Activated gamma-delta T cell (primary cell): ENCODE data around the gene ATOSB.
A peak's percentile ranks its signal among the peaks of the same experiment; 100 is the strongest.

Experiments
- DNase-seq: peaks from one replicate; lab custom pipeline; 2025; lab: John Stamatoyannopoulos, UW

Gene ATOSB

DNA sequence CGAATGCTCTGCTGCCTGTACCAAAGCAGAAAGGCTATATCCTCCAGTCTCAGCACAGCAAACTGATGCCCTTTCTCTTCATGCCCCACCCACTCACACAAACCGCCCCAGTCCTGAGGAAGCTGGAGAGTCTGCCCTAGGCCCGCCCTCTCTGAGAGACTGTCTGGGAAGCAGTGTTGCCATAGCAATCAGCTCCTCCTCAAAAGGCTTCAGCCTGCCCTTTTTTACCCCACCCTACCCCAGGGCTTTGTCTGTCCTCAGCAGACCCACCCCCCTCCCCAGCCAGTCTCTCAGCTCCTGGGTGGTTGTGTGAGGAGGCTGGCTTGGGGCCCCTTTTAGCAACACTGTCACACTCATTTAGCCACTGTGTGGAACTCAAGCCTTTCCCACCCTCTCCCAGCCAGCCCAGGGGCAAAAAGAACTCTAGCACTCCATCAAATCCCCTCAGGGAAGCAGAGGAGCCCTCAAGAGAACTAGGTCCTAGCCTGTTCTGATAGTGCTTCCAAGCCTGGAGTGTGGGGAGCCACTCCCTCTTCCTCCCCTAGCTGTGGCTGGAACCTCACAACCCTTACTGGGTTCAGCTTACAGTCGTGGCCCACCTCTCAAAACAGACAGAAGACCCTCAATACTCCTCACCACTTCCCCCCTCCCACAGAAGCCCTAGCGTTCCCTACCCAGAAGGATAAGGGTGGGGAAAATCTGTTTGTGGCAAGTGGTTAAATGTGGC, 1.4 kb downstream of the ATOSB start:
- DNase-seq, result no peak

DNA sequence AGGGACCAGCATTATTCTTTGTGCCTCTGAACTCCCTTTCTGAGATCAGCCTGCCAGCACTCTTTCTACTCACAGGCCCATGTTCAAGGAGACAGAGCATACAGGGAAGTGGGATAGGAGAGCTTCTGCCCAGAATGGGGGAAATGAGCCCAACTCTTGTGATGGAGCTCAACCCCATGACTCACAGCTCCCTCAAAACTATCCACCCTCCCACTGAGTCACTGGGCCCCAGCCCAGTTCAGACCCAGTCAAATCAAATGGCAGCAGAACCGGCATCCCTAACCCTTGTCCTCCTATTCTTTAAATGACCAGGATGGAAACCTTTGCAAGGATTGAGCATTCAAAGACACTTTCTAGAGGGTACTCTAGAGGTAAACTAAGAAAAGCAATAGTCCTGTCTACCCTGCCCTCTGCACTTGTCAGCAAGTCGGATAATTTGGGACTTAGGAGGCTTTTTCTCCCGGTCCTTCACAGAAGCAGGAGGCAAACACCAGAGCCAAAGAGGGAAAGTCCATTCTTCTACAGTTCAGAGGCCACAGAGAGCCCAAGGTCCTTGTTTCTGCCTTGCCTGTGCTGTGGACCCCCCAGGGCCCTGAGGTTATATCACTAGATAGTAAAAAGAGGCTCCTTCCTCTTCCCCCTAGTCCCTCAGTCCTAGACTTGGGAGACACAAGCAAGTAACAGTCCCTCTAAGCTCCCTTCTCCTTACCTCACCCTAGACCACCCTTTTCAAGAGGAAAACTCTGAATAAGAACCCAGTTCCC, 3.2 kb downstream of the ATOSB start:
- DNase-seq, result no peak

DNA sequence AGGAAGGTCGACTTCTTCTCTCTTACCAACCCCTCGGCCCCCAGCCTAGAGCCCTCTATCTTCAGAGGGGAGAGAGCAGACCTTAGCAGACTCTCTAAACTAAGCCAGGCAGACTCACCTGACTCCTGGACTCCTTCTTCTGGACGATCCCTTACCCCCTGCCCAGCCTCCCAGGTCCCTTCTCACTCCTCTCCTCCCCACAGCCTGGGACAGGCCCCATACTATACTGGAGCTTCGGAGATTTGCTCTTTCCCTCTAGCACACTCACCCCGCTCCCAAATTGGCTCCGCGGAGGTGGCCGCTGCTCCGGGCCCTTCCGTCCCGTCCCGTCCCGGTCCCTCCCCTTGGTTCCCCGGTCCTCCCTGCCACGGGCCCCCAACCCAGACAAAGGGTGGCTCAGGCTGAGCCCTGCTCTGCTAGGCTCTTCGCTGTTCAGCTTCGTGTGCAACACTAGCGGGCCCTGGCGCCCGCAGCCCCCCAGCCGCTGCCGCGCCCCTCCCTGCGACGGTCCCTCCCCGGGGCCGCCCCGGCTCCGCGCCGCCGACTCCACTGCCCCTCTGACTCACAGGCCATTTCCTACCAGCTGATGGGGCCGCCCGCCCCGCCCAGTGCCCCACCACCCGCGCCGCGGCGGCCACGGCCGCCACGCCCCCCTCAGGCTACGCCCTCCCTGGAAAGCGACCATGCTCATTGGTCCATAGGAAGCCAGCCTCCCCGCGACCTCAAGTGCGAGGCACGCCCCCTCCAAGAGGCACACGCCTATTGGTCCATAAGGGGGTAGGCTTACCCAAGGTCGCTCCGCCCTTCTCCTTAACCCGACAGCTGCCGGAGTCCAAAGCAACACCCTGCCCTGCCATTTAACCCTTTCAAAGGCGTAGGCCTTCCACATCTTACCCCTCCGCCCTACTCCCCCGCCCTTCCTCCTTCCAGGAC, 4.4 kb downstream of the ATOSB start:
- peak; percentile 93 for DNase-seq

DNA sequence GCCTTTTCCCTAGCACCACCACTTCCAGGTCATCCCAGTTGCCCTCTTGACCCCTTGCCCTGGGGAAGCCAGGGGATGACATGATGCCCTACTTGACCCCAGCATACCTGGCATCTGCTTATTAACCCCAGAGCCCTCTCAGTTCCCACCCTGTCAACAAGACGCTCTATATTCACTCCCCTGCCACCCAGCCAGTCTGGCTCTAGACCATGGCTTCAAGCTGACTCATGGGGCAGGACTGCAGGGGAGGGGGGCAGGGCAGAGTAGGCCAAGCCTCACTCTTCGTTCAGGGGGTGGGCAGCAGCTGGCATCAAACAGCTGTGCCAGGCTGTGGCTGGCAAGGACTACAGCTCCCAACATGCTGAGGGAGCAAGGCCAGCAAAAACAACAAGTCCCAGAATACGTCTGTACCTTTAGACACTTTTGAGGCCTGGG, 5.3 kb downstream of the ATOSB start:
- DNase-seq, result no peak

DNA sequence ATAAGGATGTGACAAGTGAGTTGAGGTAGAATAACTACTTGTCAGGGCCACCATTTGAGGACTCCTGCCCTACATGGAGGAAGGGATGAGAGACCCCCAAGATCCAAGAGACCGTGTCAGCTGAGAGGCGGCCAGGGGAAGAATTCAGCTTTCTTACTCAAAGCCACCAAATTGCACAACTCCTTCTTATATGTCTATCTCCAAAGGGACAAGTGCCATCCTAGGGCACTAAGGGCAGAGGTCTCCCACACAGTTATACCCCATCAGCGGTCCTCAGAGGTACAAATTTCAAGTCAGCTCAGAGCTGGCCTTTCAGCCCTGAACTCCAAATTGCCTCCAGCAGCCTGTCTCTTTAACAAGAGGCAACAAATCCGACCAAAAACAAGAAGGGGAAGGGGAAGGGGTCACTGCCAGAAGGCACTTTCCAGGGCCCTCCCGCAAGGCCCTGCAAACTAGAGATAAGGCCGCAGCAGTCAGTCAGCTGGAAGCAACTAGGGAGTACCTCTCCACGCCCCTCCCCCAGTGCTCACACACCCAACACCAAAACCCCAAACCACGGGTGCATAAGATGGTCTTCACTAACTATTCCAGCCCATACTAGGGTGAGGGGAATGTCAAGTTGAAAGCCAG, 6.6 kb downstream of the ATOSB start:
- DNase-seq, result no peak

DNA sequence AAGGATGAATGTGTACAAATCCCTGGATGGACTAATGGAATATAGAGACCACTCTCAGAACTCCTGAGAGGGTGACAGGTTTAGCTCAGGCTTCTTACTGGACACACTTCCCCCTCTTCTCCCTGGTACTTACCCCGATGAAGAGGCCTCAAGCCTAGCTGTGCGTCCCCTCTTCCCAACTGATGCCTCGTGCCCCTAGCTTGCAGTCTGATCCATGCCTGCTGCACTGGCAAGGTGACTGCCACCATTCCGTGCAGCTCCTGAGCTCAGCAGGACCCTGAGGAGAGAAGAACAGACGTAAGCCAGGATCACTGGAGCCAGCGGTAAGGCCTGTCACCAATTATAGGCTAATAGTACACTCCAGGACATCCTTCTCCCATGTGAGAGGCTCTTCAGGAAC, 7.2 kb downstream of the ATOSB start:
- DNase-seq, result no peak

DNA sequence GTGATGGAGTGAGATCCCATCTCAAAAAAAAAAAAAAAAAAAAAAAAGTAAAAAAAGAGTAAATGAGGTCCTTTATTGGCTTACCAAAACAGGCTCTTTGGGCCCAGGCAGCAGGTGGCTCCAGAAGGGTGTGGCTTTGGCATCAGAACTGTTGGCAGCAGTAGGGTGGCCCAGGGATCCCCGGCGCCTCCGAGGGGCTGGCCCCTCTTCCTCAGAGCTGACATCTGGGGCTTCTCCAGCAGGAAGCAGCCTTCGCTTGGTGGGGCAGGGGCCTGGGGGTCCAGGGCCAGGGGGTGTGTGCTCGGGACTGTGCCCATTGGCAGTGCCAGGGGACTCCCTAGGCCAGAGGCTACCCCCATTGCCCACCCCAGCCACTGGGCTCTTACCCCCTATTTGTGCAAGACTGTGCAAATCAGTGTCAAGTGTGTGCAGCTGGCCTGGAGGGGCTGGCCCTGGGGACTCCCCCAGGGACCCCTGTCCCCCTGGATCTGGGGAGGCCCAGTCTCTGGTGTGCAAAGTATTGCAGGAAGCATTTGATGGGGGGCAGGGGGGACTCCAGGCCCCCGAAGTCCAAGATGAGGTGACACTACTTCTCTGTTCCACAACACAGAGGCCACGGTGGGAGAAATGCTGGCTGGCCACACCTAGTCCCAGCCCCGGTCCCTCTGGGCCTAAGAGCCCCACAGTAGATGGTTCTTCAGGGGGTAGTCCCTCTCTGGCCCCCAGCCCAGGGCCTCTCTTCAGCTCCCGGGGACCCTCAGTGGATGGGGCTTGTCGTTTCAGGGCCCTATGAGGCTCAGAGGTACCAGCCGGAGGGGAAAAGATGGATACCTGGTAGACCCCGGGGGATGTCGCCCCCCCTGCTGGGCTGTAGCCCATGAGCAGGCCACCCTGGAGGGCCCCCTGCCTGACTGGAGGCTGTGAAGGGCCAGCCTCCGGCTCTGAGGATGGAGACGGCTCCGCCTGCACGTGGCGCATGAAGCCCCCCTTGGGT, 8.1 kb downstream of the ATOSB start:
- no peak for DNase-seq

DNA sequence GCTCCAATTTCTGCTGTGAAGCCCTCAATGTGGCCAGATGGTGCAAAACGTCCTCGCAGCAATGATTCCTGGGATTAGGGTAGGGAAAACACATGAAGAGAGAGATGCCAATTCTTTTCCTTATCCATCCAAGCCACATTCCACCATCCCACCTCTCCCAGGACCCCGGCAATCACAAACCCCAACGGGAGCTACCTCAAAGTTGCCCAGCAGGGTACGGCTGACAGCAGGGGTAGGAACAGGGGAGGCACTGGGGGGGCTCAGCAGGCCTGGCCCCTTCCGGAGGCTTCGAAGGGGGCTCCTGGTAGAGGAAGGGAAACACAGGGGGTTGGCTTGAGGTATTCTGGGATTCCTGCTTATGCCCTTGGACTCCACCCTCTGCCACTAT, 9.3 kb downstream of the ATOSB start:
- DNase-seq, result no peak

DNA sequence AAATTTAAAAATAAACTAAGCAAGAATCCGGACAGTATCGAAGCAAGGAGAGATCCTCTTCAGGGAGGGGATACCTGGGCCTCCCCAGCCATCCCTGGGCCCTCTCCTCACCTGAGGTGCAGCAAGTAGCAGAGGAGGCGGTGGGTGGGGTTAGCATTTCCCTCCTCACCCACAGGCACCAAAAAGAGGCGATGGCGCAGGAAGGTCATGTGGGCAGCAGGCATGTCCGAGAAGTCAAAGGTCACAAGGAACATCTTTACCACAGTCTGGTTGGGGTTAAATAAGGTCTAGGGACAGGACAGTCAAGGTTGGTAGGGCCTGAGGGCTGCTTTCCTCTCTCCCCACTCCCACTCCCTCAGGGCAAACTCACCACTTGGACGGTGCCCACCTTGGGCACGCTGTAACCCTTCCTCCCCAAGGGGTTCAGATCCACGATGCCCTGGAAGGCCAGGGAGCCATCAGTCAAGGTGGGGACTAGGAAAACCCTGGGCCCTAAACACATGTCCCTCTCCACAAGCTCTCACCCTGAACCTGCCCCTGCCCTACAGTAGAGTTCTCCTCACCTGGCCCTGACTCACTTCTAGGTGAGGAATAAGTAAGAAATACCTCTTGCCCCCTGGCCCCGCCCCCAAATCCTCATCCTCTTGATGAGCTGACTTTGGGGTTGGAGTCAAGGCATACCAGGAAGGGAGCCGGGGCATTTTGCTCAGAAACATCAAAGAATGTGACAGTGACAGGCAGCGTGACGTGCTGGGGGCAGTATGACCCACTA, 9.9 kb downstream of the ATOSB start:
- no peak for DNase-seq

DNA sequence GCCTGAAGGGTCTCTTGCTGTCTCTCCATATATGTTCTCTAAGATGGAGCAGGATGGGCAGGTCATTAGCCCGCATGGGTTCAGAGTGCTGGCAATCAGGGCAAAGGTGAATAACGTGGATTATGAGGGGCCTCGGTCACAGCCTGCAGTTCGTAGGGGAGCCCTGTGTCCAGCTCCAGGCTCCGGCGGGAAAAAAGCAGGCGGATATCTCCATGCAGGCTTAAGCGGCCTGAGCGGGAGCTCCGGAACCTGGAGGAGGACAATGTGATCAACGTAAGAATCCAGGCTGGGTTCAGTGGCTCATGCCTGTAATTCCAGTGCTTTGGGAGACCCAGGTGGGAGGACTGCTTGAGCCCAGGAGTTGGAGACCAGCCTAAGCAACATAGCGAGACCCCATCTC, 10.5 kb downstream of the ATOSB start:
- DNase-seq, result no peak

DNA sequence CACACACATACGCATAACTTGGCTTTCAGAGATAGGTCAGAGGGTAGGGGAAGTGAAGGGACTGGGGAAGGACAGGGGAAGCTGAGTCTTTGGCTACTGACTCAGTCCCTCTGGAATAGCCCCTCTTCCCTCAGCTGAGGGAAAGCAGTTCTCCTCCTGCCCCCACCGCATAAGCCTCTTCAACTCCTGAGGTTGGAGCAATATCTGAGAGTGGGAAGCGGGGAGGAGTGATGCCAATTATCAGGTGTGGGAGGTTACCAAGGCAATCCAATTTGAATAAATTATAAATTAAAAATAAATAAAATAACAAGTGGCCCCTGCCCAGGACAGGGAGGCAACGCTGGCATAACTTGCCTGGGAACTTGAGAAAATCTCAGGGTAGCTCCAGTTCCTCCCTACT, 11.1 kb downstream of the ATOSB start:
- DNase-seq, result no peak

DNA sequence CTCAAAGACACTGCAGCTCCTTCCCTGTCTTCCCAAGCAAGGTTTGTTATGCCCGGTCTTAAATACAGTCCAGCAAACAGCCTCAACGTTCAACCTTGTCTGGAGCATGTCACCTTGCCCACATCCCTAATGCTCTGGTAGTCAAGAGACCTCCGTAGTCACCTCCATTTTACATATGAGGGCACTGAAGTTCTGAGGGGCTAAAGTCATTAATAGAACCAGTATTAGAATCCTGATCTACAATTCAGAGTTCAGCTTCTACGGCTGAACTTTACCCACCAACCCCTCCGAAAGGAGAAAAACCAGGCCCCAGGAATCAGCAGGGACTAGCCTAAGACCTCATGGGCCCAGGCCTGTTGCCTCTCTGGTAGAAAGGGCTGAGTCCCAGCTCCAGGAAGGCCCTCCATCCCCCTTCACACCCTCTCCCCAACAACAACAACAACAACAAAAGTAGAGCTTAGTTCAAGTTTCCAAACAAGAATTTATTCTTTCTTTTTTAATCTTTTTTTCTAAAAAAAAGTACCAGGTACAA, 11.9 kb downstream of the ATOSB start:
- DNase-seq, result no peak

DNA sequence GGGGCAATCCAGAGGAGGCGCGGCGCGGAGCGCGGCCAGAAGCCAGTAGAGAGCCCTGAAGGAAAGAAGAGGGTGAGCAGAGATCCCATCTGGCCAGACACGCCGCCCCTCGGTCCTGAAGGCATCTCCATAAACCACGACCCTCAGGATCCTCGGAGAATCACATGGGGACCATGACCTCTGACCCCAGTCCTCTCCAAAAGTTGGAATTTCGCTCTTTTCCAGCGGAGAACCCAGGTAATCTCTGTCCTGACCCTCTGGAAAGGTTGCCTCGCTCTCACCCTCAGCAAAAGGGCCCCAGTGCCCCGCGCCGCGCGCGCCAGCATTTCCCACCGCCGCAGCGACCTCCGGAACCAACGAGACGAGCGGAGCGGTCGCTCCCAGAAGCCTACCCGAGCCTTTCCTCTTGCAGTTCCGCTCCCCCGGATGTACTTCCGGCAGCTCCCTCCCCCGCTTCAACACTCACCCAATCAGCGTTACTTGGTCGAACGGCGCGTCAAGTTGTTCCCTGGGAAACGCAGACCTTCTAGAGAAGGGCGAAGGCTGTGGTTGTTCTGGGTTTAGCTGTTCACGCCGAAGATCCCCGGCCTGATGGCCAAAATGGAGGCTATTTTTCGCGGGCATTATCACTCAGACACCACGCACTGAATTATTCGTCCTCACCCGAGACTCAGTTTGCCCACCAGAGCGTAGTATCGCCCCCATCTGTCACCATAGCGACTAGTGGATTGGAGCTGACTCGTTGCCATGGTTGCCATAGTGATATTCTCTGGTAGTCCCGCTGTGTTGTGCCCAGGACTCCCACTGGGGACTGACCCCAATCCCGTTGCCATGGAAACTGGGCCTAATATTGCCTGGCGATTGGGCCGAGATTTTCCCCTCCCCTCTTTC, 12.6 kb downstream of the ATOSB start, which contains the start of gene STOML2:
Gene STOML2, minus strand, starts transcription at position 363 of the 891 bp plus-strand sequence. Its CDS starts 37 bp downstream, at position 326.
- DNase-seq, result peak; percentile 51

DNA sequence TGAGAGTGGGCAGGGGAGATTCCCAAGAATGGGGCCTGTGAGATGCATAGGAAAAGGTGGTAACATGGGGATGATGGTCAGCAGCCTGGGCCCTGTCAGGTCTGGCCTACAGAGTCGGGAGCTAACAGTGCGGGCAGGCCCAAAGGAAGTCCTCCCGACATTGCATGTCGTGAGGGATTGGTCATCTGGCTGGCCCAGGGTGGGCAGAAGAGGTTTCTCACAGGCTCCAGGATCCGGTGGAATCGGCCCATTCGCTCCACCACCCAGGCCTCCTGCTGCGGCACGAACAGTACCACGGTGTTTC, 13.2 kb downstream of the ATOSB start:
- DNase-seq, result no peak

DNA sequence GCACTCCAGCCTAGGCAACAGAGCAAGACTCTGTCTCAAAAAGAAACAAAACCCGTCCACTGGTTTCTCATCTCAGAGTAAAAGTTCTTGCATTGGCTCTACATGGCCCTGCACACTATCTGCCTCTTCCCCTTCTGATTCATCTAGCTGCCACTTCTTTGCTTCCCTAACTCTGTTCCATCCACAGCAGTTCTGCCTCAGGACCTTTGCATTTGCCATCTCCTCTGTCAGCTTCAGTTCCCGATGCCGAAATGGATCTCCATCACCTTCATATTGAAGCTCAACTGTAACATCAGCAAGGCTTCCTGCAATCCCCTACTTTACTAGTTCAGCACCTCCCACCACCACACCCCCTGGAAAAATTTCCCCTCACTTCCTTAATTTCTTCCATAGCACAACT, 18.1 kb downstream of the ATOSB start:
- DNase-seq, result no peak

DNA sequence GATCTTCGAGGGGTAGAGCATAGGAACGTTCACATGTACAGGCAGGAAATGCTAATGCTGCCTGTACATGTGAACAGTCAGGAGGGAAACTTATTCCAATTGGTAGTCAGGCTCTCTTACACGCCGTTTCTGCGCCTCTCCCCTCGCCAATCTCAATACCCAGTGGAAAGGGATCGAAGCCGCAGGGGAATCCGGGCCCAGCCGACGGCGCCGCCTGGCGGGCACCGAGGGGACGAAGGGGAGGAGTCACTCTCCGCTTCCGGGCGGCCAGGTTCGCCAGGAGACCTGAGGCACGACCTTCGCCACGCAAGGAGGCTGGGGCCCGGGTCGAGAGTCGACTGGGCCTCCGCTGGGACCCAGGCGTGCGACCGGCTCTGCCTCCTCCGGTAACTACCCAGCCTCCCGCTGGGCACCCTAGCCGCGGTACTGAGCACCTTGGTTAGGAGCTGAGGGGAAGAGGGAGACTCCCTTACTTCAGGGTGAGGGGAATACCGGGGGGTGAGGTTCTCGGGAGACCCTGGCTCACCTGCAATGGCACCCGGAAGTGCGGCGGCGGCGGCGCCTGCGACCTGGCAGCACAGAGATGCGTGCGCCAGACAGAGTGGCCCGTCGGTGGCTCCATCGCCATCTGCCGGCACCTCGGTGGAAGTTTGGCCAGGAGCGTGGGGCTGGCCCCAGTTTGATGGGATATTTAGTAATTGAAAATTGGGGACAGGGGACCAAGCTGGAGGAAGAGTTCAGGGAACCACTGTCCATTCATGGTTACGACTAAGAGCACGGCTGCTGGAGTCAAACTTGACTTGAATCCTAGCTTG, 19.4 kb downstream of the ATOSB start, which contains the start of gene PIGO:
Gene PIGO, minus strand, starts transcription at position 557 of the 815 bp plus-strand sequence. CDS start 1,026 bp downstream, outside the sequence.
- DNase-seq, result peak; percentile 75

DNA sequence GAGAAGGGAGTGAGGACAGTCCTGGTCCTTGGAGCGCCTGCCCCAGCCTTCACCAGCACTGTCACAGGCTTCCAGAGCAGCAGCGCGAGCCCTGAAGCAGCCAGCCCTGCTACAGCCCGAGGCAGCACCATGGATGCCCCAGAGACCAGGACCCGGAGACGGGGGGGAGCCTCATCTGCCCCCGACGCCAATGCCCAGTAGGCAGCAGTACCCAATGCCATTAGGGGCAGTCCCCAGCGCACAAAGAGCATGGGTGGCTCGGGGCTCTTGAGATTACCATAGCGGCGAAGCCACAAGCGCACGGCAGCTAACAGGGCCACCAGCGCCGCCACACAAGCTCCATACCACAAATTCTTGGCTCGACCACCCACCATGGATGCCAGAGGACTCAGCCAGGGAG, 24.1 kb downstream of the ATOSB start:
- DNase-seq, result no peak

DNA sequence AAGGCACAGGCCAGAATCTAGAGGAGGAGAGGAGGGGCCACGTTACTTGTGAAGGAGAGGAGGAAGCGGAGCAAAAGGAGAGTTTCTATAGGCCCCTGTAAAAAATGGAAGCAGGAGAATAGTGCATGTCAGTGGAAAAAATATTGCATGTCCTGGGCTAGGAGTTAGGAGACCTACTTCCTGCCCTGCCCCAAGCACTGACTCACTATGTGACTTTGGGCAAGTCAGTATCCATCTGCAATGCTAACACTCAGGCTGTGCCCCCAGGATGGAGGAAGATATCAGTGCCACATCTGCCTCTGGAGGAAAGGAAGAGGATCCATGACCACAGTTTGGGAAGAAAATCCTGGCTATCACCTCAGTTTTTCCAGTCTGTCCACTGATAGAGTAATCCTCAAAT, 26.2 kb downstream of the ATOSB start:
- no peak for DNase-seq
